Stimulated activated naive B cell treated with anti-CD40 and anti-IgM and Interleukin-4, amounts not matched to agents 10 μg/mL and 1 μg/mL and 100 μg/mL, for 72 hours (primary cell): ENCODE data around the gene FBXL7.

Source experiments
- ATAC-seq, 2 donors: fragments of 150-1000 bp; cut with Tn5 transposase; replicated peaks; 2 replicates each; pipeline ENCODE4 v1.10.0; 2021; ENCODE audit warnings: moderate library complexity in 1 of 2
- DNase-seq: peaks from one replicate; pipeline ENCODE4 v3.0.0; 2021
- H3K27ac Mint-ChIP-seq: one replicate; pipeline ENCODE4 v1.8.0; 2022; ENCODE audit warnings: mild to moderate bottlenecking, mixed read lengths
- H3K27me3 Mint-ChIP-seq, 2 donors: one replicate each; pipeline ENCODE4 v1.8.0; 2022; ENCODE audit warnings: mixed read lengths in 2 of 2
- H3K36me3 Mint-ChIP-seq, 2 donors: one replicate each; pipeline ENCODE4 v1.8.0; 2022; ENCODE audit warnings: mixed read lengths in 2 of 2, mild to moderate bottlenecking in 1 of 2
- H3K4me1 Mint-ChIP-seq, 2 donors: one replicate each; pipeline ENCODE4 v1.8.0; 2022; ENCODE audit warnings: mixed read lengths in 2 of 2, mild to moderate bottlenecking in 1 of 2
- H3K4me3 Mint-ChIP-seq, 2 donors: one replicate each; pipeline ENCODE4 v1.8.0; 2022; ENCODE audit warnings: mild to moderate bottlenecking in 2 of 2, mixed read lengths in 2 of 2, moderate library complexity in 1 of 2
- H3K9me3 Mint-ChIP-seq, 2 donors: one replicate each; pipeline ENCODE4 v1.8.0; 2022; ENCODE audit warnings: mixed read lengths in 2 of 2, mild to moderate bottlenecking in 1 of 2

The FBXL7 gene

GRCh38 chr5:15799612-15800011 lies 299.6 kb downstream of the FBXL7 start:
- ATAC-seq (no peak), DNase-seq (no peak)
- H3K27me3 Mint-ChIP-seq = no peaks in the 10 kb centered on the region
- H3K27ac Mint-ChIP-seq = no peak overlapping the region
- no peaks in the 10 kb centered on the region for H3K4me1 Mint-ChIP-seq
- no peaks in the 10 kb centered on the region for H3K36me3 Mint-ChIP-seq
- peaks cover 4 to 19% of the 10 kb centered on the region in 2 donors for H3K9me3 Mint-ChIP-seq
- no peak overlapping the region for H3K4me3 Mint-ChIP-seq

- no peak overlapping the region for H3K4me3 Mint-ChIP-seq
- H3K9me3 Mint-ChIP-seq = peaks cover 7 to 21% of the 10 kb centered on the region in 2 donors
- DNase-seq = no peak
- H3K36me3 Mint-ChIP-seq = no peaks in the 10 kb centered on the region
- ATAC-seq = no peak
- no peak overlapping the region for H3K27ac Mint-ChIP-seq
- H3K27me3 Mint-ChIP-seq = no peaks in the 10 kb centered on the region
- no peaks in the 10 kb centered on the region for H3K4me1 Mint-ChIP-seq
Observed at GRCh38 chr5:15803280-15803679, 303.3 kb downstream of the FBXL7 start.

DNA sequence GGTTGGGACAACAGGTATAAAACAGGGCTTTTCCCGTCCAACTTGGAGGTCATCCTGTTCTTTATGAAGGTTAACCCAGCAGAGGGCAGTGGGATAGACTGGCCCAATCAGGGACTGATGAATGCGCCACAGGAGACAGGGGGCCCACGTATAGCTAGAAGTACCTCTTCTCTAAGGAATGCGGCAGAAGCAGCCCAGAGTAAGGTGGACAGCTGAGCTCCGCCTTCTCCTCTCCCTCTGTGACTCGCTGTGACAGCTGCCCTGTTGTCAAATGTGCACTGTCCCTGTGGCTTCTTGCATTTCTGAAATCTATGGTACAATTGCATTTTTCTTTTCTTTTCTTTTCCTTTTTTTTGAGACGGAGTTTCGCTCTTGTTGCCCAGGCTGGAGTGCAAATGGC lies 306.6 kb downstream of the FBXL7 start:
- peaks cover 12 to 22% of the 10 kb centered on the region in 2 donors for H3K9me3 Mint-ChIP-seq
- no peak for ATAC-seq
- no peak overlapping the region for H3K4me3 Mint-ChIP-seq
- no peaks in the 10 kb centered on the region for H3K36me3 Mint-ChIP-seq
- H3K4me1 Mint-ChIP-seq = no peaks in the 10 kb centered on the region
- H3K27me3 Mint-ChIP-seq = no peaks in the 10 kb centered on the region
- H3K27ac Mint-ChIP-seq = no peak overlapping the region
- no peak for DNase-seq

GRCh38 chr5:15807248-15807647 lies 307.3 kb downstream of the FBXL7 start:
- Mint-ChIP-seq H3K4me3 (no peak overlapping the region), H3K27me3 (no peaks in the 10 kb centered on the region), H3K4me1 (no peaks in the 10 kb centered on the region), H3K27ac (no peak overlapping the region), H3K9me3 (peaks cover 12 to 17% of the 10 kb centered on the region in 2 donors), H3K36me3 (no peaks in the 10 kb centered on the region)
- no peak for DNase-seq
- no peak for ATAC-seq

DNA sequence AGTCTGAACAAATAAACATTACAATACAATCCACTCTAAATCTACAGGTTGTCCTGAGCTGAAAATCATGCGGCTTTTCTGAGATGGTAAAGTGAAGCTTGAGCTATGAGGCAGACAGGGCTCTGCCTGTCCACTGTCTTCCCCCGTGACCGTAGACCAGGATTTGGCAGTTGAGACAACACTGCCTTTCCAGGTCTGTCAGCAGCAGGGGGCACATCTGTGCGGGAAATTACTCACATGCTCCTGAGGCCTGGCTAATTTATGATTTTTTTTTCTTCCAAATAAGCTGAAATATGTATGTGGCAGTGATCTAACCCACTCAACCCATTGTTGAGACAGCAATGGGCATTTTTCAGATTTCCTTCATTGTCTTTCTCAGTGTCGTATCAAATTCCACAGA lies 307.9 kb downstream of the FBXL7 start:
- no peak for ATAC-seq
- Mint-ChIP-seq H3K4me1 (no peaks in the 10 kb centered on the region), H3K27me3 (no peaks in the 10 kb centered on the region)

GRCh38 chr5:15808577-15808976 lies 308.6 kb downstream of the FBXL7 start:
- ATAC-seq = no peak
- no peaks in the 10 kb centered on the region for H3K4me1 Mint-ChIP-seq
- H3K9me3 Mint-ChIP-seq = peaks cover 13% of the 10 kb centered on the region in 2 donors
- H3K4me3 Mint-ChIP-seq = no peak overlapping the region
- H3K27ac Mint-ChIP-seq = no peak overlapping the region
- no peaks in the 10 kb centered on the region for H3K27me3 Mint-ChIP-seq
- no peak for DNase-seq
- H3K36me3 Mint-ChIP-seq = no peaks in the 10 kb centered on the region

More for the DNA sequence above, 307.9 kb downstream of the FBXL7 start:
- Mint-ChIP-seq H3K36me3 (no peaks in the 10 kb centered on the region), H3K9me3 (peaks cover 10 to 16% of the 10 kb centered on the region in 2 donors), H3K27ac (no peak overlapping the region), H3K4me3 (no peak overlapping the region)
- DNase-seq = no peak

DNA sequence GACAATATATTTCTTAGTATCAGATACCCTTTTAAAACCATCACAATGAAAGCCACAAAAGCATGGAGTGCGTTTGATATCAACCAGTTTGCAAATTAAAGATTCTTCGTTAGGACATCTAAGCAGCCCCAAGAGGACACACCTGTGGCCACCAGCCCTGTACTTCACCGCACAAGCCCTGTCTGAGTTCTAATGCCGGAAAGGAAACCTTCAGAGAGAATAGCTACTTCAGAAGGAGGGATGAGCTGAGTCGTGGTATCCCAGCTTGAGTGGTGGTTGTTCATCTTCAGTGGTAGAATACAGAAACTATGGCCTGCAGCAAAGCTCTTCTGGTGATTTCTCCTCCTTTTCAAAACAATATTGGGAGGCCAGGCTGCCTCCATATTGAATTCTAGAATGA lies 319.6 kb downstream of the FBXL7 start:
- no peaks in the 10 kb centered on the region for H3K4me1 Mint-ChIP-seq
- H3K36me3 Mint-ChIP-seq = no peaks in the 10 kb centered on the region
- DNase-seq (no peak), ATAC-seq (no peak)
- H3K27ac Mint-ChIP-seq = no peak overlapping the region
- no peak overlapping the region for H3K4me3 Mint-ChIP-seq
- peaks cover 0 to 10% of the 10 kb centered on the region in 2 donors for H3K9me3 Mint-ChIP-seq
- no peaks in the 10 kb centered on the region for H3K27me3 Mint-ChIP-seq

GRCh38 chr5:15821506-15821905 lies 321.5 kb downstream of the FBXL7 start:
- H3K9me3 Mint-ChIP-seq = peaks cover 0 to 7% of the 10 kb centered on the region in 2 donors
- H3K36me3 Mint-ChIP-seq = no peaks in the 10 kb centered on the region
- H3K27ac Mint-ChIP-seq = no peak overlapping the region
- ATAC-seq (no peak), DNase-seq (no peak)
- H3K4me3 Mint-ChIP-seq = no peak overlapping the region
- no peaks in the 10 kb centered on the region for H3K4me1 Mint-ChIP-seq
- no peaks in the 10 kb centered on the region for H3K27me3 Mint-ChIP-seq

- H3K27ac Mint-ChIP-seq = no peak overlapping the region
- no peak for ATAC-seq
Observed at GRCh38 chr5:15823398-15823797, 323.4 kb downstream of the FBXL7 start.

DNA sequence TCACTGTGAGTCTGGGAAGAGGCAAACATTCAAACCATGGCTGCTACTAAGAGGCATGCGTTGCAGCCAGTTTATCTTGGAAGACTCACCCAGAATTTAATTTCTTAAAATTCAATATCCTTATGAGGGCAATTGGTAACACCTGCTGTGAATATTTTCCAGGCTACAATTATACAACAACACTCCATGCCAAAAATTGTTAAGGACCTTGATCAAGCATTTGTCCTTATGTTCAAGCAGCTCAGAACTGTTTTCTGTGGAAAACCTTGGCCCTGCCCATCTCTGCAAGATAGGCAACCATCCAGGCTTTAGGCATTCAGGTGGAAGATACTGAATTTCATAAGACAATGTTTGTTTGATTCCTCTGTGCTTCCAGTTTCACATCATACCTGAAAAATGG lies 327.8 kb downstream of the FBXL7 start:
- Mint-ChIP-seq H3K4me1 (no peaks in the 10 kb centered on the region), H3K36me3 (no peaks in the 10 kb centered on the region), H3K27ac (no peak overlapping the region), H3K27me3 (no peaks in the 10 kb centered on the region), H3K9me3 (peaks cover 0 to 7% of the 10 kb centered on the region in 2 donors), H3K4me3 (no peak overlapping the region)
- DNase-seq (no peak), ATAC-seq (no peak)

More at GRCh38 chr5:15823398-15823797, 323.4 kb downstream of the FBXL7 start:
- DNase-seq = no peak
- peaks cover 0 to 4% of the 10 kb centered on the region in 2 donors for H3K9me3 Mint-ChIP-seq
- no peaks in the 10 kb centered on the region for H3K27me3 Mint-ChIP-seq
- H3K4me3 Mint-ChIP-seq = no peak overlapping the region
- no peaks in the 10 kb centered on the region for H3K36me3 Mint-ChIP-seq
- H3K4me1 Mint-ChIP-seq = no peaks in the 10 kb centered on the region

DNA sequence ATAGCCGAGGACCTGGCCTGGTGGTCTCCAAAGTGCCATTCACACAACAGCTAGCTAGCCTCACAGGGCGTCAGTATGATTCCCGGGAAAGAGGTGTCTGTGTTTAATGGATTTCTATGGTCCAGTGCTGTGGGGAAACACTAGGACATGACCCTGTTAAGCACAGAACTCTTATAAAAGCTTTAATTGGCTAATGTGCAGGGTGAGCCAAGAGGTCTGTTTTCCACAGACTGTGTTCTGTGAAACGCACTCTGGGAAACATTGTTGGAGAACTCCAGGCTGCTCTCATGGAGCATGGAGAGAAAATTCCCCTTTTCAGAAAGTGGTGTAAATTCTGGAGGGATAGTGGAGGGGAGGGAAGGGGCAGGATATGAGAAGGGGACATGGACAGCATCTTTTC lies 331.4 kb downstream of the FBXL7 start:
- ATAC-seq = no peak
- Mint-ChIP-seq H3K4me1 (no peaks in the 10 kb centered on the region), H3K27me3 (no peaks in the 10 kb centered on the region), H3K9me3 (peaks cover 0 to 7% of the 10 kb centered on the region in 2 donors), H3K4me3 (no peak overlapping the region), H3K36me3 (no peaks in the 10 kb centered on the region), H3K27ac (no peak overlapping the region)
- no peak for DNase-seq

DNA sequence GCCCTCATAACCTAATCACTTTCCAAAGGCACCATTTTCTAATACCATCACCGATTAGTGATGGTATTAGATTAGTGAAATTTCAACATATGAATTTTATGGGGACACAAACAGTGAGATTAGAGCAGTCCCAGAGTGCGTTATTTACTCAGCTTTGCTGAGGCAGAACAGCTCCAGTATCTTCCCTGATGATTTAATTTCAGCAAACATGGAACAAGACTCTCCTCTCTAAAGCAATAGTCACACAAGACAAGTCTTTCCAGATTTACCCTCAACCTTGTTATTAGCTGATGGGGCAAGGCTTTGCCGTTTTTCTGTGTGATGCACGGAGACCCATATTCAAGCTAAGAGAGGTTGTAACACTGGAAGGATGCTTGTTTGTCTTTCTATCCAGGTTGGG lies 333.4 kb downstream of the FBXL7 start:
- H3K4me1 Mint-ChIP-seq = no peaks in the 10 kb centered on the region
- H3K9me3 Mint-ChIP-seq = peaks cover 0 to 7% of the 10 kb centered on the region in 2 donors
- H3K27me3 Mint-ChIP-seq = no peaks in the 10 kb centered on the region
- no peak for ATAC-seq
- H3K27ac Mint-ChIP-seq = no peak overlapping the region
- no peaks in the 10 kb centered on the region for H3K36me3 Mint-ChIP-seq
- no peak for DNase-seq
- no peak overlapping the region for H3K4me3 Mint-ChIP-seq

DNA sequence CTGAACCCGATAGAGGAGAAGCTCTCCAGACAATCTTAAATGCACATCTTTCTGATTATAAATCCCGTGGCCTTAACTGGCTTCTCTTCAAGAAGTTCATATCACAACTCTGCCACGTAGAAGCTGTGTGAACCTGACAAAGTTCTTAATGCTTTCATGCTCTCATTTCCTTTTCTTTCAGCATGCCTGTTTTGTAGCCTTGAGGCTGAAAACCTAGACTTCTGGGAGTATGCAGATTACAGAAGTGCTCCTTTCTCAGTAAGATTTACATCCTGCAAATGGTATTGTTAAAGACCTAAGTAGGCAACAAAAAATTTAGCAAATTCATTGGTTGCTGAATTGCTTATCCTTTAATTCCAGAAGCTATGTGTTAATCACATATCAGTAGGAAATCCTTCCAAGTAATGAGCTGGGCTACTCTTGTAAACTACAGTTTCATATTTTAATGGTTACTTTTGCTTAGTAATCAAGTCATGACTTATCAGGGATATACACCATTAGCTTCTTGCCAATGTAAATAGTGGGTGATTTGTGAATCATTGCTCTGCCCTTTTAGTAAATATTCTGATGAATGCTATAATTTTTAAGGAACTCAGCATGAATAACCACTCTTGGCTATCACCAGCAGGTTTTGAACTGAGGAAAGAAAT lies 334.7 kb downstream of the FBXL7 start:
- Mint-ChIP-seq H3K4me3 (no peak overlapping the region), H3K4me1 (no peaks in the 10 kb centered on the region), H3K9me3 (peaks cover 2 to 7% of the 10 kb centered on the region in 2 donors), H3K27ac (no peak overlapping the region), H3K27me3 (no peaks in the 10 kb centered on the region), H3K36me3 (no peaks in the 10 kb centered on the region)
- ATAC-seq = no peak
- DNase-seq = no peak

DNA sequence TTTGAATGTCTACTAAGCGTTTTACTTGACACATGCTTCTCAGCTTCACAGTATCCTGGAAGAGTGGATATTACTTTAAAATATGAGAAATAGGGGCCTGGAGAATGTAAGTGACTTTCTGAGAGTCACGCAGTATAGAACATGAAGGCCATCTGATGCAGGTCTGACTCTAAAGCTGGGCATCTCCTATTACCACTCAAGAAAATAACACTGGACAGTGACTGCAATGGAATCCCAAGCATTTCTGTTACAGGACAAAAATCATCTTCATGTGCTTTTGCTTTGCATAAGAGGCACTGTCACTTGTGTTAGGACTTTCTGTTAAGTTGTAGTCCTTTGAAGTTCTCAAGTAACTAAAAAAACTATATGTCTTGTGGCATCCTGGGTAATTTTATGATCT lies 335.5 kb downstream of the FBXL7 start:
- no peaks in the 10 kb centered on the region for H3K4me1 Mint-ChIP-seq
- ATAC-seq (no peak), DNase-seq (no peak)
- peaks cover 3 to 6% of the 10 kb centered on the region in 2 donors for H3K9me3 Mint-ChIP-seq
- H3K4me3 Mint-ChIP-seq = no peak overlapping the region
- no peak overlapping the region for H3K27ac Mint-ChIP-seq
- H3K27me3 Mint-ChIP-seq = no peaks in the 10 kb centered on the region
- no peaks in the 10 kb centered on the region for H3K36me3 Mint-ChIP-seq

DNA sequence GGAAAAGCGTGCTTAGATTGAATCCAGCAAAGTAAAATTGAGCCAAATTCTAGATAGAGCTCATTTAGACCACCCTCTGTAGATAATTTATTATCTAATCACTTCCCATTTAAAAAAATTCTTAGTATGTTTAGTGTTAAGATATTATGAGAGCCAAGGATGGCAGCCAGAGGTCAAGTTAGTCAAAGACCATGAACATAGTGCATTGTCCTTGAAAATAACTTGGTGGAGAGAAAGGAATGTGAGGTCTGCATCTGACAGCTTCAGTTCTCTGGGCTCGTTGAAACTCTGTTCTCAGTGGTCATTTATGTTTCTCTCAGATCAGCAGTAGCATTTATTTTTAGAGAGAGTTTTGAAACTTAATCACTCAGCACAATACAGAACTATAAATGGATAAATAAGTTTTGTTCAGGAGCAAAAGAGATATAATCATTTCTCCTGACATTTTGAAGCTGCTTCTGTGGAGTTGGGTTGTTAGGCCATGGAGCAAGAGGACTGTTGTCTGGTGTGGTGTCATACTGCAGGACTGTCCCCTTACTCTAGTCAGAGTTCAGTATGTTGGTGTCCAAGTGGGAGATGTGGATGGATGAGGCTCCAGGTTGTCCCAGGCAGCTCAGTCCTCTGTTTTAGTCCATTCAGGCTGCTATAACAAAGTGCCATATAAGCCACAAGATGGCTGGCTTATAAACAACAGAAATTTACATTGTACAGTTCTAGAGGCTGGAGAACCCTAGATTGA lies 337.7 kb downstream of the FBXL7 start:
- Mint-ChIP-seq H3K4me1 (no peaks in the 10 kb centered on the region), H3K4me3 (no peak overlapping the region), H3K36me3 (no peaks in the 10 kb centered on the region), H3K27ac (no peak overlapping the region), H3K27me3 (no peaks in the 10 kb centered on the region), H3K9me3 (peaks cover 3 to 9% of the 10 kb centered on the region in 2 donors)
- DNase-seq (no peak), ATAC-seq (no peak)
